AG09309 (cell line): Measurements from ENCODE around the gene SCUBE1.

Experiments
- DNase-seq: peaks from one replicate; pipeline ENCODE4 v3.0.0-alpha.2; 2010; ENCODE audit warnings: low read depth
- H3K4me3 ChIP-seq: 2 replicates; pipeline ENCODE4 v1.5.1; 2011; ENCODE audit warnings: mild to moderate bottlenecking, low read depth, low read length, moderate library complexity; ENCODE audit not compliant: control insufficient read depth
- CTCF ChIP-seq: IDR thresholded peaks from 2 replicates; pipeline ENCODE4 v1.5.1; 2011; ENCODE audit warnings: mild to moderate bottlenecking, low read depth, low read length, inconsistent platforms; ENCODE audit not compliant: insufficient read depth, control insufficient read depth; ENCODE audit errors: missing control alignments

The SCUBE1 gene

GRCh38 chr22:43179146-43179910 is 163.8 kb downstream of the SCUBE1 start:
- TF ChIP-seq CTCF, result no peak
- no peak for DNase-seq
- H3K4me3 ChIP-seq, result no peak overlapping the region

GRCh38 chr22:43177479-43177878 is 165.7 kb downstream of the SCUBE1 start:
- TF ChIP-seq CTCF, result no peak
- DNase-seq, result no peak
- no peak overlapping the region for H3K4me3 ChIP-seq

- DNase-seq, result no peak
- no peak for TF ChIP-seq CTCF
- H3K4me3 ChIP-seq, result no peak overlapping the region
These were observed 167.1 kb downstream of the SCUBE1 start for GRCh38 chr22:43176090-43176489.

- H3K4me3 ChIP-seq, result no peak overlapping the region
- DNase-seq, result no peak
- no peak for TF ChIP-seq CTCF
These were observed 168.1 kb downstream of the SCUBE1 start for GRCh38 chr22:43174941-43175531.

GRCh38 chr22:43173976-43174720 is 169.0 kb downstream of the SCUBE1 start:
- no peak for DNase-seq
- TF ChIP-seq CTCF, result no peak

GRCh38 chr22:43173566-43173965 is 169.6 kb downstream of the SCUBE1 start:
- no peak for DNase-seq
- no peak for TF ChIP-seq CTCF
- H3K4me3 ChIP-seq, result no peak overlapping the region

More at GRCh38 chr22:43173976-43174720, 169.0 kb downstream of the SCUBE1 start:
- no peak overlapping the region for H3K4me3 ChIP-seq
